CD4-positive, CD25-positive, alpha-beta regulatory T cell (primary cell): ENCODE results near the gene TNRC18. TPM values are rescaled to one million over a fixed set of nuclear protein-coding genes. Genes with fewer than 3 reads are reported as not detected.
"Not testable (repeated sequence)": the region's sequence is repeated elsewhere in the genome, so short reads cannot be mapped to it uniquely, and the experiment has no call there.

Experiments used
- ATAC-seq, 2 donors: fragments of 150-1000 bp; cut with Tn5 transposase; one replicate each; pipeline ENCODE4 v1.10.0; 2021; ENCODE audit warnings: low read depth in 2 of 2, moderate number of reproducible peaks in 2 of 2, moderate library complexity in 1 of 2
- DNase-seq, 3 donors: peaks; one replicate each; pipeline versions ENCODE4 v3.0.0 to v3.0.0-alpha.2; 2012 to 2022; ENCODE audit warnings: mixed read lengths in 1 of 3
- H3K27ac ChIP-seq: one replicate; pipeline ENCODE4 v1.7.0; 2013; ENCODE audit warnings: mild to moderate bottlenecking, low read length; ENCODE audit not compliant: insufficient read depth, poor library complexity, severe bottlenecking
- H3K27me3 ChIP-seq: one replicate; pipeline ENCODE4 v1.7.0; 2013; ENCODE audit warnings: low read length; ENCODE audit not compliant: control insufficient read depth, insufficient read depth
- H3K36me3 ChIP-seq: one replicate; pipeline ENCODE4 v1.7.0; 2013; ENCODE audit warnings: mild to moderate bottlenecking, low read length, moderate library complexity; ENCODE audit not compliant: control insufficient read depth, insufficient read depth
- H3K4me1 ChIP-seq: 2 replicates; pipeline ENCODE4 v1.7.0; 2013; ENCODE audit warnings: mild to moderate bottlenecking, low read length; ENCODE audit not compliant: insufficient read depth, control insufficient read depth, poor library complexity, severe bottlenecking
- H3K4me3 ChIP-seq: one replicate; pipeline ENCODE4 v1.7.0; 2013; ENCODE audit warnings: low read depth, mild to moderate bottlenecking, low read length, moderate library complexity
- H3K9me3 ChIP-seq, 2 experiments: 1 replicate in 1 of 2; 2 replicates in 1 of 2; pipeline ENCODE4 v1.7.0; 2013; ENCODE audit warnings: low read length in 2 of 2, mild to moderate bottlenecking in 1 of 2, moderate library complexity in 1 of 2; ENCODE audit not compliant: control insufficient read depth in 2 of 2
- H3K27ac Mint-ChIP-seq, 3 donors: one replicate each; pipeline ENCODE4 v1.8.0; 2020 to 2022; ENCODE audit warnings: mild to moderate bottlenecking in 3 of 3, mixed read lengths in 3 of 3, moderate library complexity in 2 of 3
- H3K27me3 Mint-ChIP-seq: one replicate; pipeline ENCODE4 v1.8.0; 2022; ENCODE audit warnings: mild to moderate bottlenecking, mixed read lengths
- H3K36me3 Mint-ChIP-seq: one replicate; pipeline ENCODE4 v1.8.0; 2020; ENCODE audit warnings: mixed read lengths
- H3K4me1 Mint-ChIP-seq, 4 donors: one replicate each; pipeline ENCODE4 v1.8.0; 2020 to 2022; ENCODE audit warnings: mixed read lengths in 4 of 4, mild to moderate bottlenecking in 1 of 4
- H3K4me3 Mint-ChIP-seq, 4 donors: one replicate each; pipeline ENCODE4 v1.8.0; 2020 to 2022; ENCODE audit warnings: mild to moderate bottlenecking in 4 of 4, mixed read lengths in 4 of 4, moderate library complexity in 3 of 4
- H3K9me3 Mint-ChIP-seq, 7 donors: one replicate each; pipeline ENCODE4 v1.8.0; 2020 to 2022; ENCODE audit warnings: mixed read lengths in 7 of 7, mild to moderate bottlenecking in 3 of 7, moderate library complexity in 2 of 7
- polyA plus RNA-seq, 4 donors: library from polyadenylated mRNA; unstranded; fragments of 300-500 nt; fragmentation: Illumina TruSeq; gene quantifications; one replicate each; pipeline ENCODE4 v1.2.3, GENCODE V29; 2021
- total RNA-seq: library from RNA; stranded (reverse); gene quantifications from one replicate; pipeline ENCODE4 v1.2.3, GENCODE V29; 2022

Gene TNRC18
- 80.1 TPM for total RNA-seq
- under 1 TPM; 0.17 to 0.78 (median 0.59) TPM for polyA plus RNA-seq

- Mint-ChIP-seq H3K9me3 (peaks cover 0 to 5% (median 0%) of the 10 kb centered on the region in 7 donors), H3K27me3 (peaks cover 76% of the 10 kb centered on the region), H3K36me3 (no peaks in the 10 kb centered on the region), H3K4me3 (peak within 1 kb of the TSS; percentile 86 to 90 (median 88)), H3K4me1 (peaks cover 0 to 66% (median 11%) of the 10 kb centered on the region in 4 donors), H3K27ac (peak within 1 kb of the TSS in 2 of 3 donors; percentile 39 to 82)
- Histone ChIP-seq H3K4me1 (peaks cover 83% of the 10 kb centered on the region), H3K27ac (no peak within 1 kb of the TSS), H3K9me3 (no peaks in the 10 kb centered on the region), H3K36me3 (no peaks in the 10 kb centered on the region), H3K4me3 (peak within 1 kb of the TSS; percentile 57), H3K27me3 (peaks cover 9% of the 10 kb centered on the region)
- ATAC-seq (no peak), DNase-seq (no peak)
Measured at GRCh38 chr7:5423306-5423975, at the start of gene TNRC18. TSS of gene TNRC18 (minus strand) at chr7:5423834. CDS start at chr7:5421246, 2,588 bp downstream.

- H3K4me1 ChIP-seq, result no peaks in the 10 kb centered on the region
- H3K36me3 Mint-ChIP-seq, result peaks cover 10% of the 10 kb centered on the region
- H3K27ac ChIP-seq, result no peak overlapping the region
- no peaks in the 10 kb centered on the region for H3K9me3 ChIP-seq
- no peak overlapping the region for H3K4me3 Mint-ChIP-seq
- H3K27ac Mint-ChIP-seq, result no peak overlapping the region
- no peaks in the 10 kb centered on the region for H3K36me3 ChIP-seq
- no peak overlapping the region for H3K4me3 ChIP-seq
- H3K27me3 Mint-ChIP-seq, result no peaks in the 10 kb centered on the region
- no peak for DNase-seq
- ATAC-seq, result no peak
- peaks cover 0 to 2% (median 0%) of the 10 kb centered on the region in 4 donors for H3K4me1 Mint-ChIP-seq
- H3K27me3 ChIP-seq, result no peaks in the 10 kb centered on the region
- H3K9me3 Mint-ChIP-seq, result peaks cover 0 to 3% (median 0%) of the 10 kb centered on the region in 7 donors
Measured at GRCh38 chr7:5472432-5473315, 49.0 kb upstream of the TNRC18 start.

GRCh38 chr7:5471623-5472022 is 48.0 kb upstream of the TNRC18 start:
- not testable (repeated sequence) for H3K9me3 ChIP-seq, H3K4me3 ChIP-seq, H3K36me3 ChIP-seq, H3K4me1 ChIP-seq, H3K27me3 Mint-ChIP-seq, DNase-seq, H3K9me3 Mint-ChIP-seq, H3K27ac ChIP-seq, H3K27me3 ChIP-seq, H3K4me1 Mint-ChIP-seq, H3K27ac Mint-ChIP-seq, ATAC-seq
- Mint-ChIP-seq H3K4me3 (peak overlapping the region in 1 of 4 donors; percentile 58), H3K36me3 (peaks cover 10% of the 10 kb centered on the region)

- Mint-ChIP-seq H3K27me3 (no peaks in the 10 kb centered on the region), H3K9me3 (peaks cover 0 to 3% (median 0%) of the 10 kb centered on the region in 7 donors), H3K4me1 (peaks cover 0 to 2% (median 0%) of the 10 kb centered on the region in 4 donors), H3K27ac (no peak overlapping the region), H3K36me3 (peaks cover 10% of the 10 kb centered on the region), H3K4me3 (no peak overlapping the region)
- H3K27me3 ChIP-seq, result no peaks in the 10 kb centered on the region
- DNase-seq, result no peak
- no peaks in the 10 kb centered on the region for H3K9me3 ChIP-seq
- no peak overlapping the region for H3K4me3 ChIP-seq
- no peaks in the 10 kb centered on the region for H3K4me1 ChIP-seq
- H3K36me3 ChIP-seq, result no peaks in the 10 kb centered on the region
- ATAC-seq, result no peak
- no peak overlapping the region for H3K27ac ChIP-seq
Measured at GRCh38 chr7:5470816-5471215, 47.2 kb upstream of the TNRC18 start.

- peaks cover 0 to 2% (median 0%) of the 10 kb centered on the region in 4 donors for H3K4me1 Mint-ChIP-seq
- H3K4me3 Mint-ChIP-seq, result no peak overlapping the region
- H3K27ac Mint-ChIP-seq, result no peak overlapping the region
Measured at GRCh38 chr7:5470167-5470532, 46.5 kb upstream of the TNRC18 start.

GRCh38 chr7:5469375-5470166 is 45.9 kb upstream of the TNRC18 start:
- Histone ChIP-seq H3K36me3 (no peaks in the 10 kb centered on the region), H3K27ac (no peak overlapping the region), H3K4me1 (no peaks in the 10 kb centered on the region), H3K27me3 (no peaks in the 10 kb centered on the region), H3K9me3 (no peaks in the 10 kb centered on the region), H3K4me3 (no peak overlapping the region)
- H3K4me1 Mint-ChIP-seq, result peaks cover 0 to 2% (median 0%) of the 10 kb centered on the region in 4 donors
- peaks cover 7% of the 10 kb centered on the region for H3K36me3 Mint-ChIP-seq
- no peak overlapping the region for H3K4me3 Mint-ChIP-seq
- H3K27me3 Mint-ChIP-seq, result no peaks in the 10 kb centered on the region
- ATAC-seq, result no peak
- peak overlapping the region in 1 of 3 donors; percentile 4 for H3K27ac Mint-ChIP-seq
- H3K9me3 Mint-ChIP-seq, result peaks cover 0 to 3% (median 0%) of the 10 kb centered on the region in 7 donors
- DNase-seq, result no peak

More at GRCh38 chr7:5470167-5470532, 46.5 kb upstream of the TNRC18 start:
- Histone ChIP-seq H3K36me3 (no peaks in the 10 kb centered on the region), H3K4me3 (no peak overlapping the region), H3K27me3 (no peaks in the 10 kb centered on the region), H3K27ac (no peak overlapping the region), H3K4me1 (no peaks in the 10 kb centered on the region), H3K9me3 (no peaks in the 10 kb centered on the region)
- peaks cover 7% of the 10 kb centered on the region for H3K36me3 Mint-ChIP-seq
- DNase-seq (no peak), ATAC-seq (no peak)
- no peaks in the 10 kb centered on the region for H3K27me3 Mint-ChIP-seq
- H3K9me3 Mint-ChIP-seq, result peaks cover 0 to 3% (median 0%) of the 10 kb centered on the region in 7 donors

GRCh38 chr7:5467645-5468044 is 44.0 kb upstream of the TNRC18 start:
- no peak overlapping the region for H3K27ac Mint-ChIP-seq
- H3K4me1 Mint-ChIP-seq, result no peaks in the 10 kb centered on the region

More at GRCh38 chr7:5467645-5468044, 44.0 kb upstream of the TNRC18 start:
- Mint-ChIP-seq H3K4me3 (no peak overlapping the region), H3K27me3 (no peaks in the 10 kb centered on the region), H3K36me3 (peaks cover 4% of the 10 kb centered on the region), H3K9me3 (peaks cover 0 to 1% (median 0%) of the 10 kb centered on the region in 7 donors)
- H3K4me3 ChIP-seq, result no peak overlapping the region
- H3K27ac ChIP-seq, result no peak overlapping the region
- H3K4me1 ChIP-seq, result no peaks in the 10 kb centered on the region
- DNase-seq, result no peak
- no peak for ATAC-seq
- no peaks in the 10 kb centered on the region for H3K27me3 ChIP-seq
- no peaks in the 10 kb centered on the region for H3K9me3 ChIP-seq
- no peaks in the 10 kb centered on the region for H3K36me3 ChIP-seq
